HS-5 (cell line): Measurements from ENCODE around the gene DAD1.
"Not testable (repeated sequence)": the region's sequence is repeated elsewhere in the genome, so short reads cannot be mapped to it uniquely, and the experiment has no call there.

Experiments
- DNase-seq: peaks from one replicate; pipeline ENCODE4 v3.0.0-alpha.2; 2012; ENCODE audit warnings: low read depth

Gene DAD1

DNA sequence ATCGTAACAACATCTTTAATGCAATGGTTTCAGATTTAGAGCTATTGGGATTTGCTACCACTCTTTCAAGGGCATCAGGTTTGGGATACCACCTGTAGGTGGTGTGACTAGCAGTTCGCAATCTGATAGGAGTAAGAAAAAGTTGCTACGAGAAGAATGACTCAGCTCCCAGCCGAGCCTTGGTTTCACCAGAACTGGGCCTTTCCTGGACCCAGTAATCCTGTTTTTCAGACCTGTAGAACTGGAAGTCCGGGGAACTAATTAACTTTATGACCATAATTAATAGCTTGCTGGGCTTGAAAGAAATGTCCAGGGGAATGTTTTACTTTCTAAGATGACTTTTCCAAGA lies 9.8 kb upstream of the DAD1 start:
- no peak for DNase-seq

DNA sequence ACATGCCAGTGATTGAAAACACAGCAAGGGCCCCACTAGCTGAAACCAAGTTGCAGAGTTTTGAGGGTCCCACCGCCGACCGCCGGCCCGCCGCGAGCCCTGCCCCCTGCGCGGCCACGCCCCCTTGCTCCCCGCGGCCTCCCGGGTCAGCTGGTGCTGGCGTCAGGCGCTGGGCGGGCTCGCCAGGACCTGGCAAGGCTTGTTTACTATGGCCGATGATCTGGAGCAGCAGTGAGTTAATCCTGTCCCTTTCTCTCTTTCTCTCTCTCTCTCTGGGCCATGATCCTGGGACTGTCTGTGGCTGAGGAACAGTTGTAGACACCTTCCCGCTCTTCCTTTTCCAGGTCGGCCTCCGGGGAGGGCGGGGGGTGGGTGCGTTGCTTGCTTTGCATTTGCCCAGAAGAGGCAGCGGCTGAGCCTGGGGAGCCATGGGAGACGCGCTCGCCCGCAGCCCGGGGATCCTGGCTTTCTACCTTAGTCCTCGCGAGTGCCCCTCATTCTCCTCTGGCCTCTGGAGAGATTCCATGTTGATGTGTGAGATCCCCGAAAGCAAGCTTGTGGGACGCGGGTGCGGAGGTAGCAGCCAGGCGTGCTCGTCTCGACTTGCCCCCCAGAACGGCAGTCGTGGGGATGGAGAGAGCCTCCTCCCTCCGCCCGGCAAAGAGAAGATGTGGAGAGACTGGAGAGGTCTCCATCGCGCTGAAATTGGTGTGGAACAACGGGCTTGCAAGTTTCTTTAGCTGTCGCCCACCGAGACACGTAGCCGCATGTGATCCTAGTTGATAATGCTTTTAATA lies 9.3 kb upstream of the DAD1 start, which contains the start of gene ABHD4:
Gene ABHD4, plus strand, starts transcription at position 202 of the 797 bp plus-strand sequence. Its CDS starts 7 bp downstream, at position 209.
- DNase-seq: no peak

DNA sequence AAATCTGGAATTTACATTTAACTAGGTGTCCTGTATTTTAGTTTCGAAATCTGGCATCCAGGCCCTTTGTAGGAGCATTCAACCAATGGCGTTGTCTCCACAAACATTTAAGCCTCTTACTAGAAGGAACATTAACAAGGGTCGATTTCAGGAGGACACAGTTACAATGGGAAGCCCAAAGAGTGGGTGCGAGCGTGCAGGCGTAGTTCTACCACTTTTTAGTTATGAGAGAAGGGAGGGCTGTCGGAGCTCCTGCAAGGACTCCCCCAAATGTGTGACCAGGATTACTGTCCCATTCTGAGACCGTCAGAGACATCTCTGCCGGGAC lies 8.7 kb upstream of the DAD1 start:
- no peak for DNase-seq

DNA sequence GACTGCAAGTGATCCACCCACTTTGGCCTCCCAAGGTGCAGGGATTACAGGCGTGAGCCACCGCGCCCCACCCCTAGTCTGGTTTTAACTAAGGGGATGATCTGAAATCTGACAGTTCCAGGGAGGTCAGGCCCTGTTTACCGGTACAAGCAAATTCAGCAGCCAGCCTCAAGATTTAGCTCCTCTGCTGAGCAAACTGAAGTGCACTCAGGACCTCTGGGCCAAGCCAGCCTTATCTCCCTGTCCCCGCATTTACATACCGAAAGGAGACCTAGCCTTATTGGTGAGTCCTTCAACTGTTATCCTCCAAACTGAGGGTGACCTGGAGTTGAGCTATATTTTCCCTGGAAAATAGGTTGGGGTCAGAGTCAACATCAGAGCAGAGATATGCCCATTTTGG lies 8.2 kb upstream of the DAD1 start:
- no peak for DNase-seq

DNA sequence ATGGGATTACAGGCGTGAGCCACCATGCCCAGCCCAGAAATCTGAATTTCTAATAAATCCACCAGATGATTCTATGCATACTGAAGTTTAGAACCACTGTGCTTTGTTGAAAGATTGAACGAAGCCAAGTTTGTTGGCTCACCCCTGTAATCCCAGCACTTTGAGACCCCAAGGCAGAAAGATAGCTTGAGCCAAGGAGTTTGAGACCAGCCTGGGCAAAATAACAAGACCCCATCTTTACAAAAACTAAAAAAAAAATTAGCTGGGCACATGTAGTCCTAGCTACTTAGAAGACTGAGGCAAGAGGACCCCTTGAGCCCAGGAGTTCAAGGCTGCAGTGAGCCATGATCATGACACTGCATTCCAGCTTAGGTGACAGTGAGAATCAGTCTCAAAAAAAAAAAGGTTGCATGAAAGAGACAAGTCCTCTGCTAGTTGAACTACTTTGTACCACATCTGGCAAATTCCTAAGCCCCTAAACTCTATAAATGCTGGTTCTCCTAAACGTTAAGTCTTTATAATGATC lies 7.4 kb upstream of the DAD1 start:
- no peak for DNase-seq

DNA sequence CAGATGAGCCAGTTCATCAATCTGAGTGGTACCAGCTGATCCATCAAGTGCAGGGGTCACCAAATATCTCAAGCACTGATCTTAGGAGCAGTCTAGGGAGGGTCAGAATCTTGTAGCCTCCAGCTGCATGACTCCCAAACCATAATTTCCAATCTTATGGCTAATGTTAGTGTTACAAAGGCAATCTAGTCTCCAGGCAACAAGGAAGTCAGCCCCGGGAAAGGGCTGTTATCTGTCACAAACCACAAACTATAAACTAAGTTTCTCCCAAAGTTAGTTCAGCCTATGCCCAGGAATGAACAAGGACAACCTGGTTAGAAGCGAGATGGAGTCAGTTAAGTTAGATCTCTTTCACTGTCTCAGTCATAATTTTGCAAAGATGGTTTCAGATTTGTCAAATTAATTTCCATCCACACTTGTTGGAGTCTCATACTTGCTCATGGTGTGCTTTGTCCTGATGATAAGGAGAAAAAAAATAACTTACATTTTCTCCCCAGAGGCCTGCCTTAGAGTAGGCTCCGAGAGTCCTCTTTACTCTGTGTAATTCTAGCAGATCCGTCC lies 5.2 kb upstream of the DAD1 start:
- DNase-seq: no peak

DNA sequence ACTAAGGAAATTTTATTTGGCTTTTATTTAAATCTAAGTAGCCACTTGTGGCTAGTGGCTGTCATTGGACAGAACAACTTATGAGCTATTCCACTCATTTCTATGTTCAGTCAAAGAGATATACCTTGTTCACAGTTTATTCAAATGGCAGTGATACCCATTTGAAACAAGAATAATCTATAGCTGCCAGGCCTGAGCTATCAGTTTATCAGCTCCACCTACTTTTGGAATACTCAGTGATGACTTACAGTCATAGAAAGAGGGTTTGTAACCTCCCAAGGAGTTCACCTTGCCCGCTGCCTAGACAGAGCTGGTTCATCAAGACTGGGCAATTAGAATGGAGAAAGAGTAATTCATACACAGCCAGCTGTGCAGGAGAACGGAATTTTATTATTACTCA lies 4.6 kb upstream of the DAD1 start:
- no peak for DNase-seq

DNA sequence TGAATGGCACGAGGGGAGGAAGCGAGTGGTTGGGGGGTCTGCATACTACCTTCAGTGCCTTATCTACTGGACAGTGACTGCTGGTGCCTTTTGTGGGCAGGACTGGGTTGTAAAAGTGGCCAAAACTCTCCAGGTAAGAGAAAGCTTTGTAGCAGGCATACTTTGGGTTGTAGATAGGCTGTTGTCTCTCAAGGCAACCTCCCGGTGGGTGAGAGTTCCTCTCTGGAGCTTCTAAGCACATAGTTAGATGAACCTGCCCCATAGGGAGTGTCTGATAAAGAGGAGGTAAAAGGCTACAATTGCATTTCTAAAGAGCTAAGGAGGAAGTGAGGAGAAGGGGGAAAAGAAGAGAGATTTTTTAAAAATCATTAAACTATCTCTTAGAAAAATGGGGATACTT lies 4.2 kb upstream of the DAD1 start:
- no peak for DNase-seq

DNA sequence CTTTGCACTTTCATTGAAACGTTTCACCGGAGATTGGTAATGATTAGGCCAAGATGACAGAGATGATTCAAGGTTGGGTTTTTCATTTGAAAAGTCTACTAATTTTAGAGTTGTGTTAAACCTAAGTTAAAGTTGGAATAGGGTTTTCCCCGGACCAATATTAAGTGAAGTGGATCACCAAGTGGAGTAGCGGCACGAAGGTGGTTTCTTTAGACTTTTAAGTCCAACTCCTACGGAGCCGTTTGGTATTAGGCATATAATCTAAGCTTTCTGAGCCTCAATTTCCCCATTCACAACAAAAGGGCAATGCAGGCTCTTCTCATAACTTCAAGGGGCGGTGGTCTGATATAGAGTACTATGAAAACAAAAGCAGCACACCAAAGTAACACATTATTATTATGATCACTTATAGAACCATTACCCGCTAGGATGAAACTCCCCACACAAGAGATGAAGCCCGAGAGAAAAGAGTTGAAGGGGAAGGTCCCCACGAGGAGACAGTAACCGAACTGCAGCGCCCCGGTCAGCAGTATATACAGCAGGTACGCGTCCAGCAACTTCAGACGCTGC lies 413 bp downstream of the DAD1 start:
- DNase-seq: no peak

DNA sequence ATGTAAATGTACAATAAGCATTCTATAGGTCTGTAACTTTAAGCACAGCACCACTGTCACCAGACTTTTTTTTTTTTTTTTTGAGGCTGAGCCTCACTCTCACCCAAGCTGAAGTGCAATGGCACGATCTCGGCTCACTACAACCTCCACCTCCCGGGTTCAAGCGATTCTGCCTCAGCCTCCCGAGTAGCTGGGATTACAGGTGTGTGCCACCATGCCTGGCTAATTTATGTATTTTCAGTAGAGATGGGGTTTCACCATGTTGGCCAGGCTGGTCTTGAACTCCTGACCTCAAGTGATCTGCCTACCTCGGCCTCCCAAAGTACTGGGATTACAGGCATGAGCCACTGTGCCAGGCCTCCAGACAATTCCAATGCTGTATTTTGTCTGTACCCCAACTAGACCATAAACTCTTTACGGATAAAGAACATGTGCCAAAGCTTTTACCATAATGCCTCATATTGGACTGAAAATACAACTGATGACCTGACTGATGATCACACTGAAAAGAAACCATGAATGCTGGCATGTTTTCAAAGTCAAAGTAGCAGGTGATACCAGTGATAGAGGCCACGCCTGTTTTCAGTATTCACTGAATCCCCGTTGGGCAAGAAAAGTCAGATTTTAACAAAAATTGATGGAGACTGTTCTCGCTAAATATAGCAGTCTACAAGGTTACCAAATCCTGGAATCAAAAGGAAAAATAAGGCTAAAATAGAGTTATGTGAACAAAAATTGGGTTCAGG lies 1.2 kb downstream of the DAD1 start:
- not testable (repeated sequence) for DNase-seq

DNA sequence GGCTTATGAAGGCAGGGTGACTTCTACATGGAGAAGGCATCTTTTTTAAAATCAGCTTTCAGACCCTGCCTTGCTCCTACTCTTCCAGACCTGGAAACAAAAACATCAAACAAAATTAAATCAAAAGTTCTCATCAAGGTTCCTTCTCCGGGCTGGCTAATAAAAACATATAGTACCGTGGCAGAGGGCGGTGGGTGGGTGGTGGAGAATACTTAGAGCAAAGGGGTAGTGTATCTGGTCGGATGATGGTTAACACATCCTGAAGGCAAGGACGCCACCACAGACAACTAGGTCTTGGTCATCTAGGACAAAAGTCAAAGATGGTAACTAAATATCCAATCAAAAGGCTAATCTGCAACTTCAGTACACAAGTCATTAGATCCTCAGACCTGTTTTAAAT lies 1.8 kb downstream of the DAD1 start:
- DNase-seq: no peak

DNA sequence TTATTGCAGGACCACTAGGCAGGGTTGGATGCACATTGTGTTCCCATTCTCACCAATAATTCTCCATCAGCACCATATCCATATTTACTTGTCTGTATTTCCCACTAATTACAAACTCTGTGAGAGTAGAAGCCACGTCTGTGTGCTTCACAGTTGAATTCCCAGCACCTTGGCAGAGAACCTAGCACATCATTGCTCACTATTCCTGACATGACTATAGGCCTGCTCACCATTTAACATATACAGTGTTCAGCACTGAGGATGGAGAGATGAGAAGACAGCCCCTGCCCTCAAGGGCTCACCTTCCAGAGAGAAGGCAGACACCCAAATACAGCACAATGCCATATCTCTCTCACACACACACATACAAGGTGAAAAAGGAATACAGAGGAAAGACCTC lies 5.0 kb downstream of the DAD1 start:
- no peak for DNase-seq

DNA sequence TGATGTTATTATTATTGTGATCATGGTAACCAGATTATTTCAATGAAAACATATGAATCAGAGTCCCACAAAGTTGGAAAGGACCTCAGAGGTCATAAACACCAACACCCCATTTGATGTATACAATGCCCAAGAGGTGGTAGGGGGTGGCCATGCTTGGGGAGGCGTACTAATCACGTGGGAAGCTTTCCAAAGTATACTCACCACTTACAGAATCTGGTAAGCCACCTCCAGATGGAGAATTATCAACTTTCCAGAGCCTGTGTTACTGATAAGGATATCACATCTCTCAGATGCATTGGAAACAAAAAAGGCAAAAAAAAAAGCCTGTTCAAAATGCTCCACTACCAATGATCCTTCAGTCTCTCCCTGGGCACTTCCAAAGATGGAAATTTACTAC lies 8.4 kb downstream of the DAD1 start:
- no peak for DNase-seq

DNA sequence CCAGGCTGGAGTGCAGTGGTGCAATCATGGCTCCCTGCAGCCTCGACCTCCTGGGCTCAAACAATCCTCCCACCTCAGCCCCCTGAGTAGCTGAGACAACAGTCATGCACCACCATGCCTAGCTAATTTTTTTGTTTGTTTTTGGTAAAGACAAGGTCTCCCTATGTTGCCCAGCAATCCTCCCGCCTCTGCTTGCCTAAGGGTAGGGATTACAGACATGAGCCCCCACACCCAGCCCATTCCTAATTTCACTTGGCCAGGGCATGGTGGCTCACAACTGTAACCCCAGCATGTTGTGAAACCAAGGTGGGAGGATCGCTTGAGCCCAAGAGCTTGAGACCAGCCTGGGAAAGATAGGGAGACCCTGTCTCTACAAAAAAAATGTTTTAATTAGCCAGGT lies 9.1 kb downstream of the DAD1 start:
- no peak for DNase-seq

DNA sequence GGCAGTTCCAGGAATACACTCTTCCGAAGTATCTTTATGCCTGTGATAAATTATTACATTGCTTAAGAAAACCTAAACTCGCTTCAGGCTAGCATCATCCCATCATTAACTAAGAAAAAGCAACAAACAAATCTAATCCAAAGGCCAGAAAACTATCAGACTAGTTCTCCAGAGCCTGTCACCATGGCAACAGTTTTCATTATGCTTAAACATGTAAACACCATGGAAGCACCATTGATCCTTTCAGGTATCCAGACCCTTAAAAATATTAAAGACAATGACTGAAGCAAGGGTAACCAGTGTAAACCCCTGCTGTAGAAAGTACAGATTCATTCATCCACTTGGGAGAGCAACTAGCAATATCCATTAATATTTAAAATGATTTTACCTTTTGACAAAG lies 9.8 kb downstream of the DAD1 start:
- no peak for DNase-seq

DNA sequence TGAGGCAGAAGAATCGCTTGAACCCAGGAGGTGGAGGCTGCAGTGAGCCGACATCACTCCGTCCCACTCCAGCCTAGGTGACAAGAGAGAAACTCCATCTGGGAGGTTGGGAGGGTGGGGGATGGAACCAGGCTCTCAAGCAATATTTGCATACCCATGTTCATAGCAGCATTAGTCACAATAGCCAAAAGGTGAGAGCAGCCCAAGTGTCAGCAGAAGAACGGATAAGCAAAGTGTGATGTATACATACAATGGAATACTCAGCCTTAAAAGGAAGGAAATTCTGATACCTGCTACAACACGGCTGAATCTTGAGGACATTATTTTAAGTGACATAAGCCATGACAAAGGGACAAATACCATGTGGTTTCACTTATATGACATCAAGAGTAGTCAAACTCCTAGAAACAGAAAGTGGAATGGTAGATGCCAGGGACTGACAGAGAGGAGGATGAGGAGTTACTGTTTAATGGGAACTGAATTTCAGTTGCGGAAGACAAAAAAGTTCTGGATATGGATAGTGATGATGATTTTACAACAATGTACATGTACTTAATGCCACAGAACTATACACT lies 11.6 kb downstream of the DAD1 start:
- DNase-seq: no peak

DNA sequence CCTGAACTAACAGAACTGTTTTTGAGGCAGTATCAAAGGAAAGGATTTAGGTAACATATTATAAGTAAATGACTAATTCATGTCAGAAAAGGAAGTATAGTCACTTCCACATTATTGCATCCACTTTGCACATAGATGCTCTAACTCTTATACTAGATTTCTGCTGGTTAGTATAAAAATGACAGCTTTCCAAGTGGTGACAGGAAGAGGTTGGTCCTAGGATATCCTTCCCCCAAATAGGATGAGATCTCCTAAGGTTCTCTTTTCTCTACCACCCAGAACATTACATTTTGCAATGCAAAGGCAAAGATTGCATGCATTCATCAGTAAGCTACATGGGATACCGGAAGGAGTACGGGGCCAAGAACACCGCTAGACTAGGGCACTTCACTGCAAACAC lies 15.2 kb downstream of the DAD1 start:
- no peak for DNase-seq

DNA sequence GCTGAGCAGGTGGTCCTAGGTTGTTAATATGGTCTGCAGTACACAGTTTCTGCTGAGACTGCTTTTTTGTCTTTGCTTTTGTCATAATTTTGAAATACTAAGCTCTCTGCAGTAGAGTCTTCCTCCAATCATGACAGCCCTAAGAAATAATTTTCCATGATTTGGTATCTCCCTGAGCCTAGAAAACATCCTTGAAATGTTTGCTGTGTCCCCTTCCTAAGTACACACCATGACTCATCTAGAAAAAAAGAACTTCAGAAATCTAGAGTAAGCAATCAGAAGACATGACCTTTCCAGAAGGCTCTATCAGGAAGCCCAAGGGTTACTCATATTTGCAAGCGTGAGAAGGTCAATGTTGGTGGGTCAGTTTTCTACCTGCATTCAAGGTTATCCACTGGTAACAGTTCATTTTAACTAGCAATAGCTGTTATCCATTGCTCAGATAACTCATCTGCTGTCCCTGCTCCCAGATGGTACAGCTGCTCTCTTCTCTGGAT lies 16.4 kb downstream of the DAD1 start:
- DNase-seq: peak; percentile 56

DNA sequence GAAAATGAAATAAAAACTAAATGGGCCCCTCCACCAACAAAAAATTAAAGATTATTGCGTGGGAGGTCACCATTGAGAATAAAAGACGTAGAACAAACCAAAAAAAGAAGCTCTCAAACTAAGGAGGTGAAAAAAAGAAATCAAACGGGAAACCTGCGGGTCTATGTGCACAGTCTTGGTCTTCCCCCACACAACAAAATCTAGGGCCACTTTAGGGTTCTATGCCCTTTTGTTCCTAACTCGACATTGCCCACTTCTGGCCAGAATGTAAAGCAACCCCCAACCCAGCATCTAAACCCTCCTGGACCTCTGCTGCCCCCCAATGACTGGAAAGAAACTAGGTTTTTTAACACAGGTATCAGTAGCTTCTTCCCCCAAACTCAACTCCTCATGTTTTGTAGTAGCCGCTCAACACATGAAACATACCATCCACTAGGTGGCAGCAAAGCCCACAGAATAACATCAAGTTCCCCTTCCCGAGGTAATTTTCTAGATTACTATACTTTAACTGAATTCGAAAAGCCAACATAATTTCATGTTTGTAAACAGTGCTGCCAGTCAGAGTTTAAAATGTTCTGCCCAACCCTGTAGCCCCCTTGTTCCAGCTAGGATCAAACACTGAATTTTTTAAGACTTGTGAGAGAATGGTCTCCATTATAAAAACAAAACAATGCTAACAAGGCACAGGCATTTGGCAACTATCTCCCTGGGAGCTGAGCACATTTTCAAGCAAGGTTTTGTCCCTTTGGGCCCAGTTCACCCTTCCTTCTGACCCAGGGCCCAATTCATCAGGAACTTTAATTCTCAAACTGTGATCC lies 18.7 kb downstream of the DAD1 start:
- peak; percentile 57 for DNase-seq

DNA sequence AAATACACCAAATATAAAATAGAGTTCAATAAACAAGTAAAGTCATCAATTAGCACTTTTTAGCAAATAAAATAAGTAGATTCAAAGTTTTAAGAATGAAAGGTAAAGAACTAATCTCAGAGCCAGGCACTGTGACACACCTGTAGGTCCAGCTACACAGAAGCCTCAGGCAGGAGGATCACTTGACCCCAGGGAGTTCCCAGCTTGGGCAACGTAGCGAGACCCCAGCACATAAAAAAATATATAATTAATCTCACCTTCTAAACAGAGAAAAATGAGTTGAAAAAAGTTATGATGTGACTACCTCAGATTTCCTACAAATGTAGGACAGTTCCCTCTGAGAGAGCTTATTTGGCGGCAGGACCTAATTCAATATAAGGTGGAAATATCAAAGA lies 19.3 kb downstream of the DAD1 start:
- no peak for DNase-seq

DNA sequence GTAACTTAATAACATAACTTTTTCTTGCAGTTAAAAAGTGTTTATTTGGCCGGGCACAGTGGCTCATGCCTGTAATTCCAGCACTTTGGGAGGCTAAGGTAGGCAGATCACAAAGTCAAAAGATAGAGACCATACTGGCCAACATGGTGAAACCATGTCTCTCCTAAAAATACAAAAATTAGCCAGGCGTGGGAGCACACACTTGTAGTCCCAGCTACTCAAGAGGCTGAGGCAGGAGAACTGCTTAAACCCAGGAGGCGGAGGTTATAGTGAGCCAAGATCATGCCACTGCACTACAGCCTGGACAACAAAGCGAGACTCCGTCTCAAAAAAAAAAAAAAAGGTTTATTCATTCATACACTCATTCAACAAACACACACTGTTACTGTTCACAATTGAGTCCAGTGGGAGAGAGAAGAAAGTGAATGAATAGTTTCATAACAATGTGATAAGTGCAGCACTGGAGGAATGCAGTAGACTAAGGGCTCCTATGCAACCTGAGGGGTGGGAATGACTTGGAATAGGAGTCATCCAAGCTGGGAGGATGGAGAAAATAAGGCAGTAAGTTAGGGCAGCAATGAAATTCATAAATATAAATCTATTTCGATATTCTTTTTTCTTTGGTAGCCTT lies 19.8 kb downstream of the DAD1 start:
- DNase-seq: no peak
